ENCODE results near the gene NDRG4. TPM values are rescaled to one million over a fixed set of nuclear protein-coding genes. Genes with fewer than 3 reads are reported as not detected.

NDRG4 gene
- total RNA-seq, 1 donor from 2014 or later, result 38.3 TPM

DNA sequence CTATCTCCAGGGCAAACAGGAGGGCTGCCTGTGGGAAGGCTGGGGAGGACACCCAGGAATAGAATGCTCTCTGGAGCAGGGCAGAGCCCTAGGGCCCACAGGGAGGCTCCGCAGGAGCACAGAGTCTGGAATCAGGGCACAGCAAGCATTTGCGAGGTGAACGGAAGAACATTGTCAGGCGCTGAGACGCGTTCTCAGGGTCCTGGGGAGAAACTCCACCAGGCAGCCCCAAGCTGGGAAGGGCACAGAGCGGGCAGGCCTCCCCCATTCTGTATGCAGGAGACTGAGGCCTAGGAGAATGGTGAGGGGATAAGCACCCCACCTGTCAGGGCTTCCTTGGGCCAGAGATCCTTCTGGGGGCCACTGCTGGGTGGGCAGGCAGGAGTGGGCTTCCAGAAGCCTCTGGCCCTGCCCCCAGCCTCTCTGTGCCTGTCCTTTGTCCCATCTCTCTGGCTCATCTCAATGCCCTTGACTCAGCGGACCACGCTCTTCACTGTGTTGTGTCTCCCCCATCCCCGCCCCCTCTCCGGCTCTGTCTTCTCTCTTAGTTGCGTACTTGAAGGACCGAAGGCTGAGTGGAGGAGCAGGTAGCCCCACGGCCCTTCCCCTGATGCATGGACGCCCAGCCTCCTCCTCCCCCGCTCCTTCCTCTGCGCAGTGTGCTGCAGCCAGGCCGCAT, 10.3 kb downstream of the NDRG4 start:
- no peak for DNase-seq (ENCODE audit: low read depth, low spot score)

- DNase-seq (ENCODE audit: low read depth, low spot score), result no peak
Measured at GRCh38 chr16:58510776-58511628, 11.1 kb downstream of the NDRG4 start.

- DNase-seq (ENCODE audit: low read depth, low spot score), result no peak
Measured at GRCh38 chr16:58511933-58512815, 12.2 kb downstream of the NDRG4 start.

DNA sequence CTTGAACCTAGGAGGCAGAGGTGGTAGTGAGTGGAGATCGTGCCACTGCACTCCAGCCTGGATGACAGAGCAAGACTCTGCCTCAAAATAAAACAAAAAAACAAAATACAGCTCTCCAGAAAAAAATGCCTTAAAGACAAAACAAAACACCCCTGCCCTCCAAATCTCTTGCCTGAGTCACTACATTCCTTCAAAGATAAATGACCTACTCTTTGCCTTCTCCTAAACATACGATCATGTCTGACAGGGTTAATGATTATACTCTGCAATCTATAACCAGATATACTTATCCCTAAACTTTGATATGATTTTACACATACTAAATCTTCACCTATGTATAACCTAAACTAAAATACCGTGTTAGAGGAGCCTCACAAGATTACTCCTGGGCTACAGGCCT, 13.9 kb downstream of the NDRG4 start:
- DNase-seq (ENCODE audit: low read depth, low spot score), result no peak

- DNase-seq (ENCODE audit: low read depth, low spot score), result peak; percentile 65
Measured at GRCh38 chr16:58515125-58515870, 15.4 kb downstream of the NDRG4 start, which contains the start of gene SETD6. Gene SETD6, plus strand, starts transcription at chr16:58515517. Its CDS starts 21 bp downstream, at chr16:58515538.

DNA sequence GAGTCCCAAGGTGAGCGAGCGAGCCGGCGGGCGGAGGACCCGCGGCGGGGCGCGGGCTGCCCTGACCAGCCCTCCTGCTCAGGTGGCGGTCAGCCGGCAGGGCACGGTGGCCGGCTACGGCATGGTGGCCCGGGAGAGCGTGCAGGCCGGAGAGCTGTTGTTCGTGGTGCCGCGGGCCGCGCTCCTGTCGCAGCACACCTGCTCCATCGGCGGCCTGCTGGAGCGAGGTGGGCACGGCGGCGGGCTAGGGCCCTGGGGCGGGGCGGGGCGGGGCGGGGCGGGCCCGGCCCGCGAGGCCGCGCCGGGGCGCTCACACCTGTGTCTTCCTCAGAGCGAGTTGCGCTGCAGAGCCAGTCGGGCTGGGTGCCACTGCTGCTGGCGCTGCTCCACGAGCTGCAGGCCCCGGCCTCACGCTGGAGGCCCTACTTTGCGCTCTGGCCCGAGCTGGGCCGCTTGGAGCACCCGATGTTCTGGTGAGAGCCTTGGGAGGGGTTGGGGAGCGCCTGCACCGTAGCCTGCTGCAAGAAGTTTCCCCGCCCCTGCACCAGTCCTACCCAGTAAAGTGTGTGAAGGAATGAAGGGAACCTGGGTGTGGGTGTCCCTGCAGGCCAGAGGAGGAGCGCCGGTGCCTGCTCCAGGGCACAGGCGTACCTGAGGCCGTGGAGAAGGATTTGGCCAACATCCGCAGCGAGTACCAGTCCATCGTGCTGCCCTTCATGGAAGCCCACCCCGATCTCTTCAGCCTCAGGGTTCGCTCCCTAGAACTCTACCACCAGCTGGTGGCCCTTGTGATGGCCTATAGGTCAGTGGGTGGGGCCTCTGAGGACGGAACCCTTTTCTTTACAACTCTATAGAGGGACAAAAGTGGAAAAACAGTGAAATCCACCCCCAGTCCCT, 16.2 kb downstream of the NDRG4 start:
- DNase-seq (ENCODE audit: low read depth, low spot score), result no peak

- DNase-seq (ENCODE audit: low read depth, low spot score), result no peak
Measured at GRCh38 chr16:58516768-58517107, 16.8 kb downstream of the NDRG4 start.

DNA sequence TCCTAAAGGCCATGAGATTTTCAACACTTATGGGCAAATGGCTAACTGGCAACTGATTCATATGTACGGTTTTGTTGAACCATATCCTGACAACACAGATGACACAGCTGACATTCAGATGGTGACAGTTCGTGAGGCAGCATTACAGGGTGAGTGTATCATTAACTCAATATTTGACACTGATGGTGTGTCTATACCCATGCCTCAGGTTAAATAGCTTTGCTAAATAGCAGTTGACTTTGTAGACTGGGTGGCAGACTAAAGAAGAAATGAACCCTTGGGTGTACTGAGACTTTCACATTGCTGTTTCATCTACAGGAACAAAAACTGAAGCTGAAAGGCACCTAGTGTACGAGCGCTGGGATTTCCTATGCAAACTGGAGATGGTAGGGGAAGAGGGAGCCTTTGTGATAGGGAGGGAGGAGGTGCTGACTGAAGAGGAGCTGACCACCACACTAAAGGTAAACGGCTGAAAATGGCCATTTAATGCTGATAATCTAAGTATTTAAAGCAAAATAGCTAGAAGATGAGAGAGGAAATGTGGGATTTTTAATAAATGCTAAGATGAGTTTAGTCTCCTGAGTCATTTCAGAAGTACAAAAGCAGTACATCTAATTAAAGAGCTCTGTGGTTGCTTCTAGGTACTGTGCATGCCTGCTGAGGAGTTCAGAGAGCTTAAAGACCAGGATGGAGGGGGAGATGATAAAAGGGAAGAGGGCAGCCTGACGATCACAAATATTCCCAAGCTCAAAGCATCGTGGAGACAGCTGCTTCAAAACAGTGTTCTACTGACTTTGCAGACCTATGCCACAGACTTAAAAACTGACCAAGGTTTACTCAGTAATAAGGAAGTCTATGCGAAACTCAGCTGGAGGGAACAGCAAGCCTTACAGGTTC, 18.4 kb downstream of the NDRG4 start:
- no peak for DNase-seq (ENCODE audit: low read depth, low spot score)

GRCh38 chr16:58518980-58519368, 19.0 kb downstream of the NDRG4 start:
- no peak for DNase-seq (ENCODE audit: low read depth, low spot score)

GRCh38 chr16:58519707-58520106, 19.8 kb downstream of the NDRG4 start:
- no peak for DNase-seq (ENCODE audit: low read depth, low spot score)

GRCh38 chr16:58530179-58530578, 30.2 kb downstream of the NDRG4 start:
- no peak for DNase-seq (ENCODE audit: low read depth, low spot score)

DNA sequence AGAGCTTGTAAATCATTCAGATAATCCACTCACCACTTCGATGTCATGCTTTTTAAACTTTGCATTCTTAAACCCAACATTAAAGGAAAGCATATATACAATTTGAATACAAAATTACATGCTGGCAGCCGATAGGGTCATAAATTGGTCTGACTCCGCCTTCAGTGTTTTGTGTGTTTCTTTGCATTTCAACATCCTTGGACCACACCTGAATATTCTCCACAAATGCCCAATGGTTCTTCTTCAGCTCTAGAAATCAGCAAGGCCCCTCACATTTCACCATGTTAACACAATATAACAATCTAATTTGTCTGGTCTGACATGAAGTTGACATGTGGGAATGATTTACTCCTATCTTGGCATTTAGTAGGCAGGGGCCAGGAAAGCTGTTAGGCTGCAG, 32.5 kb downstream of the NDRG4 start:
- no peak for DNase-seq (ENCODE audit: low read depth, low spot score)

- DNase-seq (ENCODE audit: low read depth, low spot score), result no peak
Measured at GRCh38 chr16:58533751-58534470, 34.0 kb downstream of the NDRG4 start.

DNA sequence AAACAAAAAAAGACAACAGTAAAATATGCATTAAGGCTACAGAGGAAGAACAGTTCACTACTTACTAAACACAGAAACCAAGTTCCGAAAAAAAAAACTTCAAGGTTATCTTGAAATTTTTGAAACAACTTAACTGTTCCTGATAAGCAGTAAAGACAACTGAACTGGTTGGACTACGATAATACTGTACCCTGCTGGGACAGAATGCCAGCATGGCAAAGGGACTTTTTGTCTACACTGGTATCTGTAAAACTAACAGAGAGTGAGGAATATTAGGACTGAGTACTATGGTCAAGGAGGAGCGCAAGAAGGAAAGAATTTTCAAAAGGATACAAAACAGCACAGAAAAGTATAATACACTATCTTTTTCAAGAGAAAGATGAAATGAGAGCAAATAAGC, 35.2 kb downstream of the NDRG4 start:
- DNase-seq (ENCODE audit: low read depth, low spot score), result no peak

DNA sequence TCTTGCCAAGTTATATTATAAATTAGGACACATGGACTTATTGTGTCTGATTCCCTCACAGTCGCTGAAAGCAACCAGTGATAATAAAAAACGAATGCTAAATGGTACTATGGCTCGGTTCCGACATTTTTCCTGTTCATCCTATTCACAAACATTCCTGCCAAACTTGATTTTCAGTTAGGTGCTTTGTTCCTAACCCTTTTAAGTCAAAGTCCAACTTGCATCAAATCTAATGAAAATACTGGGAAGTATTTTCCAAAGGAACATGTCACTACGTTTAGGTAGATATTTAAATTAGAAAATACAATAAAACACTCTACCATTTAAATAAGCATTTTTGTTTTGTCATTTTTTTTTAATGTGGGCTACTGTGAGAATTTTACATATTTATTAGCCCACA, 36.3 kb downstream of the NDRG4 start:
- no peak for DNase-seq (ENCODE audit: low read depth, low spot score)

DNA sequence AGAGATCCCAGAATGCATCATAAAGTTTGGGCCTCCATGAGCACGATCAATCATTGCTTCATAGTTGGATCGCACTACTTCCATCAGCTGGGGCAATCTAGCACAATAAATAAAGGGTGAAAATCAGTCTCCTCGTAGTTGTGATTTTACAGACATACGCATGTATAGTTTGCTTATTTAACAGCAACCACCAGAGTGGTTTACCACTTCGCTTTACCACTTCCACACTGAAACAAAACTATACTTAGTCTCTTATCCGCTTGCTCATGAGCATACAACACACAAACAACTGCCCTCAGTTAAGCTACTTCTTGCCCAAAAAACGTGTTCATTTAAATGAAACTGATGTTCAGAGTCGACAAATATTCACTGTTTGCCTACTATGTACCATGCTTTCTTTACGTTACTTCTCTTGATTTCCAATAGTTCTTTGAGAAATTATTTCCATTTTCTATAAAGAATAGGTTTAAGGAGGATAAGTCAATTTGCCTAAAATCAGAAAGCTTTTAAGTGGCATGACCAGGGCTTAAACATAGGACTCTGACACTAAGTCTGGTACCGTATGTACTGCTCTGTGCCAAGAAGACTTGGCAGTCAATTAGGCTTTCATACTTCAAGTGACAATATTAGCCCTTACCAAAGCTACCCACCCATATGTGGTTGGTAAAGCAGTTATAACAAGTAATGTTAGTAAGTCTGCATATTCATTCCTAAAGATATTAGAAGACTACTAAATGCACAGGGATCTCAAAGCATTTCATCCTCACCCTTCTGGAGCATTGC, 37.4 kb downstream of the NDRG4 start:
- no peak for DNase-seq (ENCODE audit: low read depth, low spot score)

GRCh38 chr16:58541711-58542110, 41.8 kb downstream of the NDRG4 start:
- DNase-seq (ENCODE audit: low read depth, low spot score), result no peak

DNA sequence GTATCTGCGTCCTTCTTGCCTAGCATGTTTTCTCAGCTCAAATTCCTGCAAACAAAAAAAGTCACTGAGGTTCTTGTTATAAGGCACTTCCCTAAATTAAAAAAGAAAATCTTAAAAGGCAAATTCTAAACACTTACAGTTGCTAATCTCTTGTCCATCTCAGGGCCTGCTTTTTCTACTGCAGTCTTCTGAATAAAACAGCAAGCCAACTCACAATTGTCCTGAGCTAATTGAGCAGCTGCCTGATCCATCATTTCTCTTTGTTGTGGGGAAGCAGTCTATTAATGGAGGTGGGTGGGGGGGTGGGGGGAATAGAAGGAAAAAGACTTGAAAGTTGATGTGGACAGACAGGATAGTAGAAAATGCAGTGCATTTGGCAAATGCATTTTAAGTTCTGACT, 42.3 kb downstream of the NDRG4 start:
- no peak for DNase-seq (ENCODE audit: low read depth, low spot score)
